Neutrophil (primary cell): Measurements from ENCODE around the gene FAM222A.

Experiments
- H3K27ac ChIP-seq: fragments of 200-600 bp; sonication (generic); 2 replicates; pipeline ENCODE4 v1.5.1; 2016; ENCODE audit warnings: mild to moderate bottlenecking, moderate library complexity
- H3K27me3 ChIP-seq: fragments of 200-600 bp; sonication (generic); 2 replicates; pipeline ENCODE4 v1.6.0; 2016; ENCODE audit warnings: mild to moderate bottlenecking
- H3K36me3 ChIP-seq: fragments of 200-600 bp; sonication (generic); 2 replicates; pipeline ENCODE4 v1.5.1; 2017
- H3K4me1 ChIP-seq, 2 experiments: fragments of 200-600 bp in 1 of 2; sonication (generic) in 1 of 2; 1 replicate in 1 of 2; 2 replicates in 1 of 2; pipeline versions ENCODE4 v1.5.1 to v1.6.1; 2013 to 2016; ENCODE audit warnings: low read depth in 1 of 2, low read length in 1 of 2, mild to moderate bottlenecking in 1 of 2, moderate library complexity in 1 of 2; ENCODE audit not compliant: control insufficient read depth in 1 of 2, insufficient read depth in 1 of 2
- H3K4me3 ChIP-seq, 2 experiments: fragments of 200-600 bp in 1 of 2; sonication (generic) in 1 of 2; 1 replicate in 1 of 2; 2 replicates in 1 of 2; pipeline ENCODE4 v1.5.1; 2013 to 2016; ENCODE audit warnings: low read depth in 1 of 2, low read length in 1 of 2, mild to moderate bottlenecking in 1 of 2, moderate library complexity in 1 of 2
- H3K9me3 ChIP-seq: fragments of 200-600 bp; sonication (generic); 2 replicates; pipeline ENCODE4 v1.5.1; 2016
- CTCF ChIP-seq: fragments of 200-600 bp; sonication (generic); IDR thresholded peaks from 2 replicates; pipeline ENCODE4 v1.5.1; 2016; ENCODE audit warnings: antibody characterized with exemption

The FAM222A gene

GRCh38 chr12:109804820-109805761 is 91.5 kb downstream of the FAM222A start:
- Histone ChIP-seq H3K4me3 (no peak overlapping the region), H3K36me3 (no peaks in the 10 kb centered on the region), H3K27me3 (no peaks in the 10 kb centered on the region), H3K27ac (no peak overlapping the region), H3K4me1 (peaks cover 0 to 6% of the 10 kb centered on the region in 2 experiments), H3K9me3 (no peaks in the 10 kb centered on the region)
- TF ChIP-seq CTCF = peak; percentile 96

GRCh38 chr12:109807954-109808643 is 94.5 kb downstream of the FAM222A start:
- no peak overlapping the region for H3K4me3 ChIP-seq
- no peaks in the 10 kb centered on the region for H3K36me3 ChIP-seq
- no peaks in the 10 kb centered on the region for H3K9me3 ChIP-seq
- TF ChIP-seq CTCF = no peak
- H3K4me1 ChIP-seq = peaks cover 0 to 6% of the 10 kb centered on the region in 2 experiments
- no peak overlapping the region for H3K27ac ChIP-seq
- H3K27me3 ChIP-seq = no peaks in the 10 kb centered on the region

GRCh38 chr12:109808876-109809646 is 95.4 kb downstream of the FAM222A start:
- H3K4me3 ChIP-seq = no peak overlapping the region
- H3K4me1 ChIP-seq = peaks cover 0 to 6% of the 10 kb centered on the region in 2 experiments
- TF ChIP-seq CTCF = no peak
- H3K27ac ChIP-seq = no peak overlapping the region
- H3K27me3 ChIP-seq = no peaks in the 10 kb centered on the region
- no peaks in the 10 kb centered on the region for H3K9me3 ChIP-seq
- H3K36me3 ChIP-seq = no peaks in the 10 kb centered on the region

GRCh38 chr12:109810954-109811623 is 97.5 kb downstream of the FAM222A start:
- H3K27ac ChIP-seq = no peak overlapping the region
- peaks cover 5% of the 10 kb centered on the region in 2 experiments for H3K4me1 ChIP-seq
- H3K36me3 ChIP-seq = no peaks in the 10 kb centered on the region
- H3K27me3 ChIP-seq = no peaks in the 10 kb centered on the region
- TF ChIP-seq CTCF = no peak
- no peak overlapping the region for H3K4me3 ChIP-seq
- no peaks in the 10 kb centered on the region for H3K9me3 ChIP-seq

- Histone ChIP-seq H3K36me3 (no peaks in the 10 kb centered on the region), H3K4me1 (peaks cover 6 to 10% of the 10 kb centered on the region in 2 experiments), H3K4me3 (no peak overlapping the region), H3K27me3 (no peaks in the 10 kb centered on the region), H3K9me3 (no peaks in the 10 kb centered on the region), H3K27ac (no peak overlapping the region)
- TF ChIP-seq CTCF = no peak
Measured at GRCh38 chr12:109811624-109811995, 98.0 kb downstream of the FAM222A start.
